GM19023 (cell line): Measurements from ENCODE around the gene UBE2D1.
A peak's percentile ranks its signal among the peaks of the same experiment; 100 is the strongest.

Experiments
- ATAC-seq: cut with Tn5 transposase; IDR thresholded peaks from one replicate; pipeline ENCODE4 v1.9.1; 2021; ENCODE audit warnings: mild to moderate bottlenecking, moderate library complexity; ENCODE audit not compliant: unreplicated experiment

UBE2D1 gene

GRCh38 chr10:58336242-58336641, 1.4 kb downstream of the UBE2D1 start:
- ATAC-seq, result no peak

GRCh38 chr10:58341422-58341821, 6.6 kb downstream of the UBE2D1 start:
- ATAC-seq, result no peak

- no peak for ATAC-seq
Observed at GRCh38 chr10:58341947-58342346, 7.1 kb downstream of the UBE2D1 start.

- no peak for ATAC-seq
Observed at GRCh38 chr10:58347967-58348366, 13.2 kb downstream of the UBE2D1 start.

- no peak for ATAC-seq
Observed at GRCh38 chr10:58348571-58349033, 13.8 kb downstream of the UBE2D1 start.

GRCh38 chr10:58350023-58350422, 15.2 kb downstream of the UBE2D1 start:
- ATAC-seq, result no peak

GRCh38 chr10:58350619-58351323, 16.0 kb downstream of the UBE2D1 start:
- no peak for ATAC-seq

- no peak for ATAC-seq
Observed at GRCh38 chr10:58351616-58352578, 17.1 kb downstream of the UBE2D1 start.

GRCh38 chr10:58352956-58353610, 18.3 kb downstream of the UBE2D1 start:
- no peak for ATAC-seq

- no peak for ATAC-seq
Observed at GRCh38 chr10:58356756-58357155, 21.9 kb downstream of the UBE2D1 start.

- ATAC-seq, result no peak
Observed at GRCh38 chr10:58358314-58358933, 23.6 kb downstream of the UBE2D1 start.

GRCh38 chr10:58358947-58359346, 24.1 kb downstream of the UBE2D1 start:
- no peak for ATAC-seq

GRCh38 chr10:58359541-58359940, 24.7 kb downstream of the UBE2D1 start:
- ATAC-seq, result no peak

GRCh38 chr10:58360412-58361004, 25.7 kb downstream of the UBE2D1 start:
- no peak for ATAC-seq

GRCh38 chr10:58361353-58361752, 26.5 kb downstream of the UBE2D1 start:
- no peak for ATAC-seq

- no peak for ATAC-seq
Observed at GRCh38 chr10:58362027-58362789, 27.4 kb downstream of the UBE2D1 start.

- ATAC-seq, result no peak
Observed at GRCh38 chr10:58367069-58367468, 32.3 kb downstream of the UBE2D1 start.

- no peak for ATAC-seq
Observed at GRCh38 chr10:58371473-58371872, 36.7 kb downstream of the UBE2D1 start.

- ATAC-seq, result peak; percentile 55
Observed at GRCh38 chr10:58372607-58373441, 38.0 kb downstream of the UBE2D1 start.
